ENCODE data around the gene FAF2.
"Not testable (repeated sequence)": the region's sequence is repeated elsewhere in the genome, so short reads cannot be mapped to it uniquely, and the experiment has no call there.

The FAF2 gene

DNA sequence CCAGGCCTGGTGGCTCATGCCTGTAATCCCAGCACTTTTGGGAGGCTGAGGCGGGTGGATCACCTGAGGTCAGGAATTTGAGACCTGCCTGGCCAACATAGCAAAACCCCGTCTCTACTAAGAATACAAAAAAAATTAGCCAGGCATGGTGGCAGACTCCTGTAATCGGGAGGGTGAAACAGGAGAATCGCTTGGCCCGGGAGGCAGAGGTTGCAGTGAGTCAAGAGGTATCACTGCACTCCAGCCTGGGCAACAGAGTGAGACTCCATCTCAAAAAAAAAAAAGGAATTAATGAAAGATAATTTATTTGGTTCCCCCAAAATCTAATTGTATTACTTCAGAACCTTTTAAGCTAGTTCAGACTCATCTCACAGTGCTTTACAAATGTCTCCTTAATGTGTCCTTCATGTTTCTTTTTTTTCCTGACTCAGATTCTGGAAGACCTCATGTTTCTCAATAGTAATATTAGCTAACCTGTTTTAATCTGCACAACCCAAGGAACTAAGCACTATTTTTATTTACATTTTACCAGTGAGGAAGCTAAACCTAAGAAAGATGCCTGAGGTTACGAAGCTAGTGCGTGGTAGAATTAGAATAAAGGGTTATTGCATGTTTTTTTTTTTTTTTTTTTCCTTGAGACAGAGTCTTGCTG lies 15.1 kb downstream of the FAF2 start:
- no peak for DNase-seq

DNA sequence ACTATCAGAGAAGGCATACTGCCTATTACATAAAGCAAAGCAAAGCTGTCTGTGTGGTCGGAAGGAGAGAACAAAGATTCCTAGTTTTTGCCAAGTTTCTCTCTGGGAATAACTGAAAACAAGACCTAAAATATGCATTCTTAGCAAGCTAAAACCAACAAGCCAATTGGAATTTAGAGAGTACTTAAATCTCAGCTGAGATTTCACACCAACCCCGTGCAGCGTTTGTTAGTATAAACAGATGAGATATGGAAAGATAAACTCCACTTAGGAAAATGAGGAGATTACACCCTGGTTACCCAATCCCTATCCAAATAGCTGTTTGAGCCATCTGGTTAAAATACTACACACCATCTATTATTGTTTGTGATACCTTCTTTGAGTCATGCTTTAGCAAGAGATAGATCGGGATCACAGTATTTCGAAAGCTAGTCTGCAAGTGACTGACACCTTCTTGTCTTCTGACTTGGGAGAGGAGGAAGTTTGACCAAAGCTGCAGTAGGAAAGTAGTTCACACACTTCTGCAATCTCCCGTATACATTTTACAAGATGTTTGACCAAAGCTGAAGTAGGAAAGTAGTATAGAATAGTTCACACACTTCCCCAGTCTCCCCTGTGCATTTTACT lies 18.2 kb downstream of the FAF2 start:
- peak; percentile 81 for DNase-seq

- no peak for DNase-seq
Observed at GRCh38 chr5:176469296-176469695, 21.1 kb downstream of the FAF2 start.

- DNase-seq: no peak
Observed at GRCh38 chr5:176470539-176470938, 22.4 kb downstream of the FAF2 start.

DNA sequence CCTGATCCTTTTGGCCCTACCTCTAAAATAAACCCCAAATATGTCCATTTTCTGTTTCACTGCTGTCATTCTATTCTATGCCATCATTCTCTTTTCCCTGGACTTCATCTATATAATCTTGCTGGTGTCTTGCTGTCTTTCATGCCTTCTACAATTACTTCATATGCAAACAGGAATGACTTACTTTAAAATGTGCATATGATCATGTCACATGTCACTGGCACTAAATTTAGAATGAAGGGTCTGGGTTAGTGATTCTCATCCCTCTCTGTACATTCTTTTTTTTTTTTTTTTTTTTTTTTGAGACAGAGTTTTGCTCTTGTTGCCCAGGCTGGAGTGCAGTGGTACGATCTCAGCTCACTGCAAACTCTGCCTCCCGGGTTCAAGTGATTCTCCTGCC lies 22.9 kb downstream of the FAF2 start:
- DNase-seq: no peak

- no peak for DNase-seq
Observed at GRCh38 chr5:176473335-176474006, 25.3 kb downstream of the FAF2 start.

DNA sequence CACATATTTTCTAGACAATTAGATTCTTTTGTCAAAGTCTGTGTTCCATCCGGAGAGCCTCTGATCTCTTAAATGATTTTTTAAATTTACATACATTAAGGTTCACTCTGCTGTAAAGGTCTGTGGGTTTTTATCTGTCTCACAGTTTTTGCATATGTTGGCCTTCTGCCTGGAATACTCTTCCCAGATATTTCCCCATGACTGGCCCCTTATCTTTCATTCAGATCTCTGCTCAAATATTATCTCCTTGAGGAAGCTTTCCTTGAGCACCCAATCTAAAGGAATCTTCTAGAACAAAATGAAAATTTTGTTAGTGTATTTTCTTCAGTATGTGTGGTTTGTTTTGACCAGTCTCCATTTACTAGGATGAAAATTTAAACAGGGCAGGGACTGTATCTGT lies 26.3 kb downstream of the FAF2 start:
- DNase-seq: no peak

DNA sequence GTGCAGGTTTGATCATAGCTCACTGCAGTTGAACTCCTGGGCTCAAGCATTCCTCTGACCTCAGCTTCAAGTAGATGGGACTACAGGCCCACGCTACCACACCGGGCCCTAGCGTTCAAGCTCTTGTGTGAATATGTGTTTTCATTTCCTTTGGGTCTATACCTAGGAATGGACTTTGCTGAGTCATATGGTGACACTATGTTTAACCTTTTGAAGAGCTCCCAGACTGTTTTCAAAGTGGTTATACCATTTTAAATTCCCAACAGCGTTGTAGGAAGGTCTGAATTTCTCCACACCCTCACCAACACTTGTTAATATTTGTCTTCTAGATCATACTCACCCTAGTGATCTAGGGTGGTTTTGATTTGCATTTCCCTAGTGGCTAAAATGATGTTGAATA lies 33.5 kb downstream of the FAF2 start:
- no peak for DNase-seq

- no peak for DNase-seq
Observed at GRCh38 chr5:176485176-176485575, 37.0 kb downstream of the FAF2 start.

DNA sequence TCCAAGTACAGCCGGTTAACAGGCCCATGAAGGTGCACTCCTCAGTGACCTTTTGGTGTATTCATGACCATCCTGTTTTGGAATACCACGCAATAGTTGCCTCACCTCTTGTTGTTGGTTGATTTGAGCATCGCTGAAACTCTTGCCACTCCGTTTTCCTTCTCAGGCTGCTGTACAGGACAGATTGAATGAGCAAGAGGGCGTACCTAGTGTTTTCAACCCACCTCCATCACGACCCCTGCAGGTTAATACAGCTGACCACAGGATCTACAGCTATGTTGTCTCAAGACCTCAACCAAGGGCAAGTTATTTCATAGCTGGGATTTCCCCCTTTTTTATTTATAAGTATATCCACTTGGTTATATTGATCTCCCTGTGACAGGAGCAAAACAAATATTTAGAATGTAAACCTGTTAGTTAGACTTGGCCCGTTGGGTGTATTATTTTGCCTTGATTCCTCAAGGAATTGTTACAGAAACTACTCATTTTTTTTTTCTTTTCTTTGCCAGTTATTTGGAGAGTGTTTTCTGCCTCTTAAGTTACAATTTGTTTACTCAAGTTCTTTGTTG lies 38.1 kb downstream of the FAF2 start:
- DNase-seq: no peak

GRCh38 chr5:176487160-176487559 lies 39.0 kb downstream of the FAF2 start:
- DNase-seq: not testable (repeated sequence)

GRCh38 chr5:176489077-176489476 lies 40.9 kb downstream of the FAF2 start:
- DNase-seq: no peak

GRCh38 chr5:176490301-176490700 lies 42.1 kb downstream of the FAF2 start:
- DNase-seq: peak; percentile 32

- peak; percentile 67 for DNase-seq
Observed at GRCh38 chr5:176491101-176491502, 42.9 kb downstream of the FAF2 start.

DNA sequence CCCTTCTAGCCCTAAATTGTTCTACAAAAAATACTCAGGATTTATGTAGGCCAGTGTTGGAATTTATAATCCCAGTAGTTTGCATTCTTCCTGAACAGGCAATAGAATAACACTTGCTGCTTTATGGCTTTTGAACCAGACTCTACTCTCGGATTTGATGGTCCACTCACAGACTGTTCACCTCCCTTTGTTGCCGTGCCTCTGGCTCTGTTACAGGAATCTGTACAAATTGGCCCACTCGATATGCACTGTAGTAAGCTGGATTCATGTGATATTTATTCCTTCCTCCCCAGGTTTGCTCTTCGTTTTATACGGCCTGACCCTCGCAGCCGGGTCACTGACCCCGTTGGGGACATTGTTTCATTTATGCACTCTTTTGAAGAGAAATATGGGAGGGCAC lies 43.7 kb downstream of the FAF2 start:
- DNase-seq: no peak

DNA sequence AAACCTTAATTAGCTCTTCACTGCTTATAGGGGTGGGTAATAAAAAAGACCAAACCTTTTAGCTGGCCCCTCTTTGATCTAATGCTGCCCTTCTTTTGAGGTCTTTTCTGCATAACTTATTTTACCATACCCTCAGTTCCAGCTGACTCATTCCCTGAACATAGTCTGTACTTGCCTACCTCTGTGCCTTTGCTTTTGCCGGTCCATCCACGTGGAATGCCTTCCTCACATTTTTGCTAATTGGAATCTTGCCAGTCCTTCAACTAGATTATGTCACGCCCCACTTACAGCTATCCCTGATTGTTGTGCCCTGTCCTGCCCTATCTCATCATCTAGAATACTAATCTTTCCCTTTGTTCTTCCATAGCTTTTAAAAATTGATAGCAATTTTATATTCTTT lies 44.2 kb downstream of the FAF2 start:
- no peak for DNase-seq

DNA sequence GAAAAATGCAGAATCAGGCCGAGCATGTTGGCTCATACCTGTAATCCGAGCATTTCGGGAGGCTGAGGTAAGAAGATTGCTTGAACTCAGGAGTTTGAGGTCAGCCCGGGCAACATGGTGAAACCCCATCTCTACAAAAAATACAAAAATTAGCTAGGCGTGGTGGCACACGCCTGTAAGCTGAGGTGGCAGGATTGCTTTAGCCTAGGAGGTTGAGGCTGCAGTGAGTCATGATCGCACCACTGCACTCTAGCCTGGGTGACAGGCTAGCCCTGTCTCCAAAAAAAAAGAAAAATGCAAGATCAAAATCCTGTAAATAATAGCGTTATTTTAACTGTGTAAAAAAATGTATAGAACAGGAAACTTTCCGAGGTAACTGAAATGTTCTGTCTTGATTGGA lies 49.7 kb downstream of the FAF2 start:
- peak; percentile 56 for DNase-seq

DNA sequence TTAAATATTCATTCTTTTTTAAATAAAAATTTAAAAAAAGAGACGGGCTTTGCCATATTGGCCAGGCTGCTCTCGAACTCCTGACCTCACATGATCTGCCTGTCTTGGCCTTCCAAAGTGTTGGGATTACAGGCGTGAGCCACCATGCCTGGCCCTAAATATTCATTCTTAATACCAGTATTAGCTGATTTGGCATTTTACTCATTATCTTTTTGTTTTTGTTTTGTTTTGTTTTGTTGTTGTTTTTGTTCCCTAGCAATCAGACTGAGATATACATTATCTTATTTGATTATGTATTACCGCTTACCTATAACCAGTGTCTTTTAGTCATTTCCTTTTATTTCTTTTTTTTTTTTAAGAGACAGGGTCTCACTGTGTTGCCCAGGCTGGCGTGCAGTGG lies 51.1 kb downstream of the FAF2 start:
- DNase-seq: no peak

GRCh38 chr5:176500511-176500910 lies 52.3 kb downstream of the FAF2 start:
- DNase-seq: no peak

DNA sequence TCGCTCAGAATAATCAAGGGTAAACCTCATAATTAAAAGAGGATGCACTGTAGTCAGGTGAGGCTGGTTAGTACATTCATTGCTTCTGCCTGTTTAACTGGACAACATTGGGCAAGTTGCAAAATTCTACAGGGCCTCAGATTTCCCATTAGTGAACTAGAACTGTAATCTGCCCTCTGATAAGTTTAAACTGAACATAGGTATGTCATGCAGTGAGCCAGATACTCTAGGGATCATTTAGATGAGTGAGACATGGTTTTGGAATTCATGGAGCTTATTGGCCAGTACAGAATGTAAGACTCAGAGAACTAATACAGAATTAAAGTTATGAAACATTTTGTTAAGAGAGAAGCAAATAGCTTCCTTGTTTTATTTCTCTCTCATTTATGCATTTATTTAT lies 53.1 kb downstream of the FAF2 start:
- peak; percentile 75 for DNase-seq

- DNase-seq: no peak
Observed at GRCh38 chr5:176503496-176503895, 55.3 kb downstream of the FAF2 start.

DNA sequence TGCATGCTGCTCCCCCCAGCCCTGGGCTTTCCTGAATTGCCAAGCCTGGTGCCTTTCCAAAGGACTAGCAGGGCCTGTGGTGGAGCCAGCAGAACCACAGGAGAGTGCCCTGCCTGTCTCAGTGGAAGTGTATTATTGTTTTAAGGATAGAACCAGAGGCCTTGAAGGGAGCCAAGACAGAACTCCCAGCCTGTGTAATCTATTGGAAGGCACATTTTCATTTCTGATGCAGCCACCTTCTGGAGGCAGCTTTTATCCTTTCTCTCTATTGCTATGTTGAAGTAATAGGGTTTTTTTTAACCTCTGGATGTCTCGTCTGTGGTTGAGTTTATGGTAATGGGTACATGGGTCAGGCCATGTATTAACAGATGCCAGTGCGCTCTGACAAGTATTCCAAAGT lies 59.7 kb downstream of the FAF2 start:
- DNase-seq: no peak

- DNase-seq: no peak
Observed at GRCh38 chr5:176508603-176509002, 60.4 kb downstream of the FAF2 start.

DNA sequence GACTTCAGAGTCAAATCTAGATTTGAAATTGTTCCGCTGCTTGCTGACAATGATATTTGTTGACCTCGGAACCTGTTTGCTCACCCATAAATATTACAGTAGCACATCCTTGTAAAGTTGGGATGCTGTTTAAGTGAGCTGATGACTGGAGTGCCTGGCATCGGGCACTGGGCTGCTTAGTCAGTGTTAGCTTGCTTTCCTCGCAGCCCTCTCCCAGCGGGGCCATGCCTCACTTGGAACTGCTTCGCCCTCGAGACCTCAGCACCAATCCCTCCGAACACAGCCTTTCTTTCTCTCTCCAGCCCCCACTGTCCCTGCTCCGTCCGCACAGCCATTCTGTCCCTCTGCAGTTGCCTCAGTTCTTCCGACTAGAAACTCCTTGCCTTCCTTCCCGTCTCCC lies 65.6 kb downstream of the FAF2 start:
- no peak for DNase-seq

Measured in HCEC 1CT (cell line).